ENCODE results near the gene REXO4.
"Not testable (repeated sequence)": the region's sequence is repeated elsewhere in the genome, so short reads cannot be mapped to it uniquely, and the experiment has no call there.

The REXO4 gene

DNA sequence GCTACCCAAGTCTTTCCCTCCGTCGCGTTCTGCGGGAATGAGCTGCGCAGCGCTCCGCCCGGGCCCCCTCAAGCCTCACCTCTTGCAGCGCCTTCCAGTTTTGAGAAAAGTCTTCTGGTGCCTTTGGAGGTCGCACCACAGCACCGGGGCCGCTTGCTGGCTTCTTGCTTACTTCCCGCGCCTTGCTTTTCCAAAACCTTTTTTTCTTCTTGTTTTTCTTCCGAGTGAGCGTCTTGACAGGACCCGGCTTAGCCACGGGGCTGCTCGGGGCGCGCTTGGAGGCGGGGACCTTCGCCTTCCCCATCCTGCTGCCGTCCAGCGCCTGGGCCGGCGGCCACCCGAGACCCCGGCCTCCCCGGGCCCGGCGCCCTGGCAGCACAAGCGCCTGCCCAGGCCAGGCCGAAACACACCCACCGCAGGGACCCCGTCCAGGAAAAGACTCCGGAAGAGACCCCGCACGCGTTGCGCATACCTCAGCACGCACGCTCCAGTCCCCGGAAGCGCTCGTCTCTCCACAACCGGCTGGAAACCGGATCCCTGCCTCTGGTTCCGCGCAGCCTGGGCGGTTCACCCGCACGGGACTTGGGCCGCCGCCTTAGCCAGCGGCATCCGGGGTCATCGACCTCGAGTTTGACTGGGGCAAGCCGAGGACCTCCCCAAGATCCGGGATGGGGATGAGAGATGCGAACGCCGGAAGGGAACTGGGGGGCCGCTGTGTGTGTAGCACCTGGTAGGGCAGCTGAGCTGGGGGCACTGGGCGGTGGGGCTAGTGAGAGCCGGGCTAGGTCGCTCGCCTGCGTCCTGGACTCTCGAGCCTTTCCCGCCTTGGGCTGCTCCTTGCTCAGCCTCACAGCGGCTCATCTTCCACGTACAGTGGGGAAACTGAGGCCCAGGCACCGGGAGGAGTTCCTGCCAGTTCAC, at the start of gene REXO4:
Gene REXO4, minus strand, starts transcription at position 470 of the 921 bp plus-strand sequence. Its CDS starts 166 bp downstream, at position 304.
- DNase-seq (ENCODE audit: low spot score) = peak; percentile 75

- DNase-seq (ENCODE audit: low spot score) = no peak
Measured at GRCh38 chr9:133467101-133467500, 49.3 kb upstream of the REXO4 start.

DNA sequence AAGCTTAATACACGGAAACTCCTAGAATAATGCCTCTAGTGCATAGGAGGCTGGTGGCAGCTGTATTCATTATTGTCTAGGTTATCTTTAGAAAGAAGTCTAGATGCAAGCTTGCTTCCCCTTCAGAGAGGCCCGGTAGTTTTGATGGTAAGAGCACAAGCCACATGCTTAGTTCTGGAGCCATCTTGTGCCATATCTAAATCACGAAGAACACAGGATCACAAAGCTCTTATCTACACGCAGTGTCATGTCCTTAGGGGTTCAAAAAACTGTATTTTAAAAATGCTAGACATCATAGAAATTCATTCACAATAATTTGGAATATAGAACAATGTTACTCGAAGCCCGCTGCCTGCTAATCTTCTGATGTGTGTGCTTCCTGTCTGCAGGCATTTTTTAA, 48.2 kb upstream of the REXO4 start:
- DNase-seq (ENCODE audit: low spot score) = no peak

GRCh38 chr9:133464638-133465037, 46.8 kb upstream of the REXO4 start:
- DNase-seq (ENCODE audit: low spot score) = no peak

DNA sequence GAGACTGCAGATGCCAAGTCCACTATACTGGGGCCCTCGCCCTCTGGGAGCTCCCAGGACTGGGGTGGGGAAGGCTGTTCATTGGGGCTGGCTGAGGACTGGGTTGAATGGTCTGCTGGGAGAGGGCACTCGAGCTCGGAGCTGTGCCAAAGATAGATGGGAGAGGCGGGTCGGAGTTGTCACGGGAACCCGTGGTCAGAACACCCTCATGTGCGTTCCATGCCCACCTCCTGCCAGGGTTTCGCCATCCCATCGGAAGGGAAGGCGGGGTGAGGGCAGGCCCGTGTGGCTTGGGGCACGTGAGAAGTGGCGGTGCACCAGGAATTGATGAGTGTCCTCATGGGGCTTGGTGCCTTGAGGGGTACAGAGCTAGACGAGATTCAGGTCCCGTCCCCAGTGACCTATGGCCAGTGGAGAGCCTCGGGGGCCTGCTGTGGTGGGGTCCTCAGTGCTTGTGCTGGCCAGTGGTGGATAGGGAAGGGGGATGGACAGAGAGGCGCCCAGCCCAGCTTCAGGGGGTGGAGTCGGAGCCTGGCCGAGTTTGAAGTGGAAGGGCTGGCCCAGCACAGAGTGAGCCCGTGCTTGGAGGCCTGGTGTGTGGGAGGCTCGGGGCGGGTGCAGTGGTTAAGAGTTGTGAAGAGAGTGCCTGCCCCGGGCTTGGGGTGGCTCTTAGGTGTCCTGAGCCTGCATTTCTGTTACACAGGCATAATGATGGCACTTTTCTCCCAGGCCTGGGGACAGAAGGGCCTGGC, 46.2 kb upstream of the REXO4 start:
- no peak for DNase-seq (ENCODE audit: low spot score)

DNA sequence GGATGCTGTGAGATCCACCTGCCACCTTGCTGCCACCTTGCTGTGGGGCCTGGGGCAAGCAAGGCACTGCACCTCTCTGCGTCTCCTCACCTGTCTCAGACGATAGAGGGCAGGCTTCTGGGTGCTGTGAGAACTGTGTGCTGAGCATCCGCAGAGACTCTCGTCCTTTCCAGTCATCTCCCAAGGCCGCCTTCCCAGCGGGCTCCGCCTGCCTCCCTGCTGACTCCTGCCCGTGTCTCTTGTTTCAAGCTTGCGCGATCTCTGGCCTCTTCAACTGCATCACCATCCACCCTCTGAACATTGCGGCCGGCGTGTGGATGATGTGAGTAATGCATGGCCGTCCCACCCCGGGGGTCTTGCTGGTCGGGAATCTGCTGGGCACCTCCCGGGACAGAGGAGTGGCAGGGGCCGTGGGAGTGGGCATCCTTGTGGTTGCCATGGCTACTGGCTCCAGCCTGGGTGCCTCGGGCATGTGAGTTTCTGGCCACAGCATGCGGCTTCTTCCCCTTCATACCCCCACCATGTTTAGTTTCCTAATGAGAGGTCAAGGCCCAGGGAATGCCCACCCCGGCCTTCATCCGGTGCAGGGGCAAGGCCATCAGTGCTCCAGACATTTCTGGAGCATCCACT, 45.5 kb upstream of the REXO4 start:
- DNase-seq (ENCODE audit: low spot score) = no peak

DNA sequence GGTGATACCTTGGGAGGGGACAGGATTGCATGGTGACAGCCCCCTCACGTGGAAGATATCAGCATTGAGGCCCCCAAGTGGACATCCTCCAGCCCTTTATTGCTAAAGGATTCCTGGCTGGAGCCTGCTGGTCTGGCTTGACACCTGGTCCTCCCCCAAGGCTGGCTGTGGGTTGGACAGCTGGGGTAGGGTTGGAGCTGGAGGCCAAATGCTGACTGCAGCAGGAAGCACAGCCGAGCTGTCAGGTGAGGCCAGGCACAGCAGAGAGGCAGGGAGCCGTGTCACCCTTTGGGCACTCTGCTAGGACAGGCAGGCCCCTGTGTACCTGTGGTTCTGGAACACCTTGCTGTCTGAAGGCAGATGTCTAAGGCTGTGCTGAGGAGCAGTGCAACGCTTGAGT, 44.2 kb upstream of the REXO4 start:
- DNase-seq (ENCODE audit: low spot score) = no peak

DNA sequence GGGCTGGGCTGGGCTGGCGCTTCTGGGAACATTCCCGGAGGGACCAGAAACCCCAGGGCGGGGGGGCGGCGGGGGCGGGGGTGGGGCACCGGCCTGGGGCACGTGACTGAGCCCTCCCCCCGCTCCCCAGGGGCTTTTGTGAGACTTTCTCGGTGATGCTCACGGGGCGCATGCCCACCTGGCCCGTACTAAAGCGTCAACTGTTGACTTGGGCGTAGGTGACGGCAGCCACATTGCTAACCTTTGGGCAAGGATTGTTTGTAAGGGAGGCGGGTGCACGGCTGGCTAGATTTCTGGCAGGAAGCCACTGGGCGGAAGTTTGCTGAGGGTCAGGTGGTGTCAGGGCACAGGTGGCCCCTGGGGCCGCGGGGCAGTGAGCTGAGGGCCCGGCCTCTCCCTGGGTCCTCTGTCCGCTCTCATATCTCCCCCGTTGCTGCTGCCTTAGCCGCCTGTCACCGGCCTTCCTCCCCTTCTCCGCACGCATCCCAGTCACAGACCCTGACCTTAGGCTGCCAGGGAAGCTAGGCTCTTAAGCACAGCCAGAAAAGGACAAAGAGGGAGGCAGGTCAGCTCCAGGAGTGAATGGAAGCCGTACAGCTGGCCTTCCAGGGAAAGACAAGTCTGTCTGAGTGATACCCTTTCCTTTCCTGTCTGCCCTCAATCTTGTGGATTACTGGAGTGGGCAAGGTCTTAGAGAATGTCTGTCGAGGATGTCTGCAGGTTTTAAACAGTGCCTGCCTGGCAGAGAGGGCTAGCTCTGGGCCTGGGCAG, 42.8 kb upstream of the REXO4 start:
- no peak for DNase-seq (ENCODE audit: low spot score)

DNA sequence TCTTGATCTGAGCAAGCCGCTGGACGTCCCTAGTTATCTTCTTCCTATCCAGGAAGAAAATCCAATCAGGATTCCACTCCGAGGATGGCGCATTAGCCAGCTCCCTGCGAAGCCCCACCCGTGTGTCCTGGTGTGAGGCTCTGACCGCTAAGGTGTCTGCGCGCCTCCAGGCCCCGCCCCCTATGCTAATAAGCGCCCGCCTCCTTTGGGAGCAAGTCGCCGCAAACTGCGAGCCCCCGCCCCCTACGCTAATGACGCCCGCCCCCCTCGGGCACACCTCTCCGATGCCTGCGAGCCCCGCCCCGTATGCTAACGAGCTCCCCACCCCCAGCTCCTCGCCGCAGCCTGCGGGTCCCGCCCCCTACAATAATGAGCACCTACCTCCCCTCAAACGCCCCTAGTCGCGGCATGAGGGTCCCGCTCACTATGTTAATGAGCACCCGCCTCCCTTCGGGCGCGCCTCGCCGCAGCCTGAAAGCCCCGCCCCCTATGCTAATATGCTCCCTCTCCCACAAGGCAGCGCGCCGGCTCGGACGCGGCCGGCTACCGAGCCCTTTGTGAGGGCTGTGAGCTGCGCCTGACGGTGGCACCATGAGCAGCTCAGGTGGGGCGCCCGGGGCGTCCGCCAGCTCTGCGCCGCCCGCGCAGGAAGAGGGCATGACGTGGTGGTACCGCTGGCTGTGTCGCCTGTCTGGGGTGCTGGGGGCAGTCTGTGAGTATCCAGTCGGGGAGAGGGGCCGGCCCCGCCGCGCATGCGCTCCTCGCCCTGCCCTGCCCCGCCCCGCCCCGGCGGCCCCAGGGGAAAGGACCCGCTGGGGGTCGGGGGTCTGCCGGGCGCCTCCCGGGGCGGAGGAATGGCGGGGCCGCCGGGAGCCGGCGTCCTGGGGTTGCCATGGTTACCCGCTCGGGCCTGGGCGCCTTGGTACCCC, 41.9 kb upstream of the REXO4 start, which contains the start of gene CACFD1:
Gene CACFD1, plus strand, starts transcription at position 503 of the 929 bp plus-strand sequence. Its CDS starts 89 bp downstream, at position 592.
- peak; percentile 94 for DNase-seq (ENCODE audit: low spot score)

DNA sequence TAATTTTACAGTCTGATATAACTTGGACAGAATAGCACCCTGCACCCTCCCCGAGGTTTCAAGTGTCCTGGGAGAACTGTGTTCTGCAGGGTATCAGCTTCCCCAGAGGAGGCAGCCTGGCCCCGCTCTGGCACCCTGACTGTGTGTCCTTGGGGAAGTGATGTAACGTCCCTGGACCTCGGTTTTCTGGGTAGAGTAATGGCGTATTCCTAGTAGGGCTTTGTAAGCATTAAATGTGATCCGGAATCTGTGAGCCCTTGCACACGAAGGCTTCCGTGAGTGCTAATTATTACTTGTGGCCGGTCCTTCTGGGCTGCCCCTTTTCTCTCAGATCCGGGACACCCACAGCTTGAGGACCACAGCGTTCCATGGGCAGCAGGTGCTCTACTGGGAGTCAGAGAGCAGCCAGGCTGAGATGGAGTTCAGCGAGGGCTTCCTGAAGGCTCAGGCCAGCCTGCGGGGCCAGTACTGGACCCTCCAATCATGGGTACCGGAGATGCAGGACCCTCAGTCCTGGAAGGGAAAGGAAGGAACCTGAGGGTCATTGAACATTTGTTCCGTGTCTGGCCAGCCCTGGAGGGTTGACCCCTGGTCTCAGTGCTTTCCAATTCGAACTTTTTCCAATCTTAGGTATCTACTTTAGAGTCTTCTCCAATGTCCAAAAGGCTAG, 41.0 kb upstream of the REXO4 start:
- no peak for DNase-seq (ENCODE audit: low spot score)

DNA sequence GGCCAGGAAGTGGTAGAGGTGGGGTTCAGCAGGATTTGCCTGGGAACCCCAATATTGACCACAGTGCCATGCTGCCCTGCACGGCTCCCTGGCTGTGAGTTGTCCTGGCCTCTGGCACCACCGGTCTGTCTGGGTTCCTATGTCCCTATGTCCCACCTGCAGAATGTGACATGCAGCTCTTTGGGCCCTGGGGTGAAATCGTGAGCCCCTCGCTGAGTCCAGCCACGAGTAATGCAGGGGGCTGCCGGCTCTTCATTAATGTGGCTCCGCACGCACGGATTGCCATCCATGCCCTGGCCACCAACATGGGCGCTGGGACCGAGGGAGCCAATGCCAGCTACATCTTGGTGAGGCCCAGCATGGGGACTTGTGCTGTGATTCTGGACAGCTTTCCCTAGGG, 39.9 kb upstream of the REXO4 start:
- no peak for DNase-seq (ENCODE audit: low spot score)

- no peak for DNase-seq (ENCODE audit: low spot score)
Measured at GRCh38 chr9:133457233-133457632, 39.4 kb upstream of the REXO4 start.

- DNase-seq (ENCODE audit: low spot score) = no peak
Measured at GRCh38 chr9:133456409-133456808, 38.6 kb upstream of the REXO4 start.

DNA sequence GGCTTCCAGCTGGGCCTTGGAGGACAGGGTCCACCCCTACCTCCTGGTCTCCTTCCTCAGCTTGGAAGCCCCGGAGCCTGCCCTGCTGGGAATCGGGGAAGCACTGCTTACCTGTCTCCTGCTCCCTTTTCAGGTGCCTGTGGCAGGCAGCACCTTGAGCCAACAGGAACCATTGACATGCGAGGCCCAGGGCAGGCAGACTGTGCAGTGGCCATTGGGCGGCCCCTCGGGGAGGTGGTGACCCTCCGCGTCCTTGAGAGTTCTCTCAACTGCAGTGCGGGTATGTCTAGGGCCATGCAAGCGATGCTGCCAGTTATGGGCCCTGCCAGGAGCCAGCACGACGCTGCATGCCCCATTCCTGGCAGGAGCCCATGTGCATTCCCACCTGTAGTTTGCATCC, 38.1 kb upstream of the REXO4 start:
- no peak for DNase-seq (ENCODE audit: low spot score)

DNA sequence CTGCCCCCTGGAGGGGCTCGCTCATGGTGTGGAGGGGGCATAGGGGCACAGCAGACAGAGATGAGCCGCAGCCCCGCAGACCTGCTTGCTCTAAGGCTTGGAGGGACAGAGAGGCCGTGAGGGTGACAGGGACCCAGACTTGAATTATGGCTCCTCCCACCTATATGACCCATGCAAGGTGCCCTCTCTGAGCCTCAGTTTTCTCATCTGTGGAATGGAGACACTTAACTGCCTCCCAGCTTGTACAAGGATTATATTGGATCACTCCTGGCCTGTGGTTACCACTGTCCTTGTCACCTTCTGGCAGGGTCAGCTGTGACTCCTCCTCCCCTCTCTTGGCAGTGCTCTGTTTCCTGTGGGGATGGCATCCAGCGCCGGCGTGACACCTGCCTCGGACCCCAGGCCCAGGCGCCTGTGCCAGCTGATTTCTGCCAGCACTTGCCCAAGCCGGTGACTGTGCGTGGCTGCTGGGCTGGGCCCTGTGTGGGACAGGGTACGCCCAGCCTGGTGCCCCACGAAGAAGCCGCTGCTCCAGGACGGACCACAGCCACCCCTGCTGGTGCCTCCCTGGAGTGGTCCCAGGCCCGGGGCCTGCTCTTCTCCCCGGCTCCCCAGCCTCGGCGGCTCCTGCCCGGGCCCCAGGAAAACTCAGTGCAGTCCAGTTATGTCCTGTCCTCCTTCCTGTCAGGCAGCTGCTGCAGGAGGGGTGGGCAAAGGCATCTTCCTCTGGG, 37.3 kb upstream of the REXO4 start:
- DNase-seq (ENCODE audit: low spot score) = no peak

- DNase-seq (ENCODE audit: low spot score) = no peak
Measured at GRCh38 chr9:133454325-133454724, 36.5 kb upstream of the REXO4 start.

- no peak for DNase-seq (ENCODE audit: low spot score)
Measured at GRCh38 chr9:133453651-133454050, 35.8 kb upstream of the REXO4 start.

GRCh38 chr9:133452562-133452961, 34.8 kb upstream of the REXO4 start:
- DNase-seq (ENCODE audit: low spot score) = no peak

DNA sequence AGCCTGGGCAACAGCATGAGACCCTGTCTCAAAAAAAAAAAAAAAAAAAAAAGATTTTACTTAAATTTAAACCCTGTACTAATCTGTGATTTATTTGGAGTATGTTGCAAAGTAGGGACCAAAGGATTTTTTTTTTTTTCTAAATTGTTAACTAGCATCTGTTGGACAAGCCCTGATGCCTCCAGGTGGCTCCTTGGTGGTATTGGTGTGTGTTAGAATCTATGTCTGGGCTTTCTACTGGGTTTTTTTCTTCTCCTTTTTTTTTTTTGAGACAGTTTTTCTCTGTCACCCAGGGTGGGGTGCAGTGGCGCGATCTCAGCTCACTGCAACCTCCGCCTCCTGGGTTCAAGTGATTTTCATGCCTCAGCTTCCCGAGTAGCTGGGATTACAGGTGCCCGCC, 34.1 kb upstream of the REXO4 start:
- not testable (repeated sequence) for DNase-seq (ENCODE audit: low spot score)
